Neural cell (in vitro differentiated cells): ENCODE results near the gene DENND6A.

Source experiments
- EZH2 ChIP-seq: fragments of 200-600, 300-800 bp; shearing (Covaris generic), sonication (generic); IDR thresholded peaks from 2 replicates; pipeline ENCODE4 v1.6.1; 2014; ENCODE audit warnings: antibody characterized with exemption, low read length, borderline replicate concordance, mild to moderate bottlenecking; ENCODE audit not compliant: insufficient read depth, poor library complexity, severe bottlenecking
- SMC3 ChIP-seq: fragments of 450-650 bp; conservative IDR thresholded peaks from 2 replicates; pipeline ENCODE4 v1.6.1; 2014; ENCODE audit warnings: antibody characterized with exemption, mild to moderate bottlenecking, moderate library complexity; ENCODE audit not compliant: poor library complexity
- TAF1 ChIP-seq: IDR thresholded peaks from 2 replicates; pipeline ENCODE4 v1.6.1; 2012; ENCODE audit warnings: low read depth
- TF ChIP-seq, protein P1 (sequence below): fragments of 450-650 bp; IDR thresholded peaks from 2 replicates; pipeline ENCODE4 v1.5.1; 2014; ENCODE audit warnings: antibody characterized with exemption, mild to moderate bottlenecking, moderate library complexity; ENCODE audit not compliant: poor library complexity, severe bottlenecking

- TF ChIP-seq, protein P1, sequence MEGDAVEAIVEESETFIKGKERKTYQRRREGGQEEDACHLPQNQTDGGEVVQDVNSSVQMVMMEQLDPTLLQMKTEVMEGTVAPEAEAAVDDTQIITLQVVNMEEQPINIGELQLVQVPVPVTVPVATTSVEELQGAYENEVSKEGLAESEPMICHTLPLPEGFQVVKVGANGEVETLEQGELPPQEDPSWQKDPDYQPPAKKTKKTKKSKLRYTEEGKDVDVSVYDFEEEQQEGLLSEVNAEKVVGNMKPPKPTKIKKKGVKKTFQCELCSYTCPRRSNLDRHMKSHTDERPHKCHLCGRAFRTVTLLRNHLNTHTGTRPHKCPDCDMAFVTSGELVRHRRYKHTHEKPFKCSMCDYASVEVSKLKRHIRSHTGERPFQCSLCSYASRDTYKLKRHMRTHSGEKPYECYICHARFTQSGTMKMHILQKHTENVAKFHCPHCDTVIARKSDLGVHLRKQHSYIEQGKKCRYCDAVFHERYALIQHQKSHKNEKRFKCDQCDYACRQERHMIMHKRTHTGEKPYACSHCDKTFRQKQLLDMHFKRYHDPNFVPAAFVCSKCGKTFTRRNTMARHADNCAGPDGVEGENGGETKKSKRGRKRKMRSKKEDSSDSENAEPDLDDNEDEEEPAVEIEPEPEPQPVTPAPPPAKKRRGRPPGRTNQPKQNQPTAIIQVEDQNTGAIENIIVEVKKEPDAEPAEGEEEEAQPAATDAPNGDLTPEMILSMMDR = no peak
- no peak for TF ChIP-seq EZH2
- TF ChIP-seq SMC3 = no peak
- TF ChIP-seq TAF1 = no peak
Observed at GRCh38 chr3:57598765-57599360, 94.0 kb downstream of the DENND6A start.
